Endothelial cell (in vitro differentiated cells): ENCODE data around the gene DPP10. TPM values are rescaled to one million over a fixed set of nuclear protein-coding genes. Genes with fewer than 3 reads are reported as not detected.

Experiments
- DNase-seq: peaks from one replicate; pipeline ENCODE4 v3.0.0; 2021; ENCODE audit warnings: low spot score
- H3K27ac Mint-ChIP-seq: one replicate; pipeline ENCODE4 v1.8.0; 2021; ENCODE audit warnings: mixed read lengths, inconsistent platforms; ENCODE audit not compliant: unreplicated experiment
- H3K27me3 Mint-ChIP-seq: one replicate; pipeline ENCODE4 v1.8.0; 2021; ENCODE audit warnings: mild to moderate bottlenecking, moderate library complexity, mixed read lengths, inconsistent platforms; ENCODE audit not compliant: unreplicated experiment
- H3K36me3 Mint-ChIP-seq: one replicate; pipeline ENCODE4 v1.8.0; 2021; ENCODE audit warnings: mild to moderate bottlenecking, low read depth, mixed read lengths, inconsistent platforms; ENCODE audit not compliant: unreplicated experiment
- H3K4me1 Mint-ChIP-seq: one replicate; pipeline ENCODE4 v1.8.0; 2021; ENCODE audit warnings: mild to moderate bottlenecking, mixed read lengths, inconsistent platforms; ENCODE audit not compliant: unreplicated experiment
- H3K4me3 Mint-ChIP-seq: one replicate; pipeline ENCODE4 v1.8.0; 2021; ENCODE audit warnings: mild to moderate bottlenecking, mixed read lengths, inconsistent platforms; ENCODE audit not compliant: unreplicated experiment
- H3K9me3 Mint-ChIP-seq: one replicate; pipeline ENCODE4 v1.8.0; 2021; ENCODE audit warnings: mixed read lengths, inconsistent platforms; ENCODE audit not compliant: unreplicated experiment
- total RNA-seq: library from RNA; stranded (reverse); fragmentation: NEBNext Ultra II Directional; extraction: Animal tissue kit (Norgen Biotek cat#: 25700); gene quantifications from one replicate; pipeline ENCODE4 v1.2.1, GENCODE V29; 2021; ENCODE audit not compliant: unreplicated experiment
- TF ChIP-seq, protein P1 (sequence below): fragments of 200-600 bp; sonication (generic); IDR thresholded peaks from one replicate; pipeline ENCODE4 v1.5.0; 2021; ENCODE audit warnings: antibody characterized with exemption; ENCODE audit not compliant: unreplicated experiment

The DPP10 gene
- total RNA-seq, 1 donor from 2014 or later: 3.3 TPM

DNA sequence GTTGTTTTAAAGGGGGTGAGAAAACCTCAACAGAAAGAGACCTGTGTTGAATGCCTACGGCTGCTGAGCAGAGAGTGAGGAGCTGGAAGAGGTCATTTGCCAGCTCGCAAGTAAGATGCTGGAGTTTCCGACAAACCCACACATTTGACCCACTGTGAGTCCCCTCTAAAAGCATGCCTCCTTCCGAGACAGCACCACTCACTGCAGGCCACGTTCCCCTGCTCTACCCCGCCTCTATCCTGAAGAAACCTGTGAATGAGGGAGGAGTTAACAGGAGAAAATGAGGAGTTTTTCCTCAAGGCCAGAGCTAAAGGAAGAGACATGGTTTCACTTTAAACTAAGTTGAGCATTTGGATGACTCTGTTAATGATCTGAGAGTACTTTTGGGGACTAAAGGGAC lies 188.7 kb downstream of the DPP10 start:
- H3K27me3 Mint-ChIP-seq: no peaks in the 10 kb centered on the region
- H3K9me3 Mint-ChIP-seq: peaks cover 5% of the 10 kb centered on the region
- H3K36me3 Mint-ChIP-seq: no peaks in the 10 kb centered on the region
- DNase-seq: no peak
- H3K4me3 Mint-ChIP-seq: no peak overlapping the region
- H3K27ac Mint-ChIP-seq: no peak overlapping the region
- no peaks in the 10 kb centered on the region for H3K4me1 Mint-ChIP-seq
- TF ChIP-seq, protein P1, sequence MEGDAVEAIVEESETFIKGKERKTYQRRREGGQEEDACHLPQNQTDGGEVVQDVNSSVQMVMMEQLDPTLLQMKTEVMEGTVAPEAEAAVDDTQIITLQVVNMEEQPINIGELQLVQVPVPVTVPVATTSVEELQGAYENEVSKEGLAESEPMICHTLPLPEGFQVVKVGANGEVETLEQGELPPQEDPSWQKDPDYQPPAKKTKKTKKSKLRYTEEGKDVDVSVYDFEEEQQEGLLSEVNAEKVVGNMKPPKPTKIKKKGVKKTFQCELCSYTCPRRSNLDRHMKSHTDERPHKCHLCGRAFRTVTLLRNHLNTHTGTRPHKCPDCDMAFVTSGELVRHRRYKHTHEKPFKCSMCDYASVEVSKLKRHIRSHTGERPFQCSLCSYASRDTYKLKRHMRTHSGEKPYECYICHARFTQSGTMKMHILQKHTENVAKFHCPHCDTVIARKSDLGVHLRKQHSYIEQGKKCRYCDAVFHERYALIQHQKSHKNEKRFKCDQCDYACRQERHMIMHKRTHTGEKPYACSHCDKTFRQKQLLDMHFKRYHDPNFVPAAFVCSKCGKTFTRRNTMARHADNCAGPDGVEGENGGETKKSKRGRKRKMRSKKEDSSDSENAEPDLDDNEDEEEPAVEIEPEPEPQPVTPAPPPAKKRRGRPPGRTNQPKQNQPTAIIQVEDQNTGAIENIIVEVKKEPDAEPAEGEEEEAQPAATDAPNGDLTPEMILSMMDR: no peak

DNA sequence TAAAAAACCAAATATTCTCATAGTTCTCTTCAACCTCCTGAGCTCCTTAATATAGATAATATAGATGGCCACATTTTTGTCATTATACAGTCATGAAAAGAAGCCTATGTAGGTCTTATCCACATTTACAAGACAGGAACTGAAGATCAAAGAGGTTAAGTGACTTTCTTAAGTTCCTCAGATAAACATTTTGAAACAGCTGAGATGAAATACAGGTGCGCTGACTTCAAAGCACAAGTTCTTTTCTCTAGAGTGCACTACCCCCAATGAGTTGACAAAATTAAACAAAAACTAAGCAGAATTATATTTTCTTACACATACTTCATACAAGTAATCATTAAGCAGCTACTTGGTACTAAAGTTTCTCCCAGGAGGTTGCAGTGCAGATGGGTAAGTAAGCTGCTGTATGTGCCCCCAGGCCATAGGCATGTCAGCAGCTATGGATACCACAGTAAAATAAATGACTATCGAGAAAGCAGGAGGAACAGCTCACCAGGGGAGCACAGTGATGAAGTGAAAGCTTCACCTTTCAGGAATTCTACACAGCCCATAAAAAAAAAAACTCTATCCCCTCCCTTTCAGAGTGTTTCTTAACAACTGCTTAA lies 199.8 kb downstream of the DPP10 start:
- no peak for DNase-seq
- TF ChIP-seq, protein P1: no peak
- H3K27me3 Mint-ChIP-seq: no peaks in the 10 kb centered on the region
- no peak overlapping the region for H3K4me3 Mint-ChIP-seq
- H3K27ac Mint-ChIP-seq: no peak overlapping the region
- no peaks in the 10 kb centered on the region for H3K36me3 Mint-ChIP-seq
- H3K9me3 Mint-ChIP-seq: no peaks in the 10 kb centered on the region
- no peaks in the 10 kb centered on the region for H3K4me1 Mint-ChIP-seq

GRCh38 chr2:114642988-114643553 lies 200.6 kb downstream of the DPP10 start:
- Mint-ChIP-seq H3K9me3 (no peaks in the 10 kb centered on the region), H3K4me3 (no peak overlapping the region), H3K4me1 (no peaks in the 10 kb centered on the region), H3K36me3 (no peaks in the 10 kb centered on the region), H3K27ac (no peak overlapping the region), H3K27me3 (peaks cover 1% of the 10 kb centered on the region)
- TF ChIP-seq, protein P1: no peak
- no peak for DNase-seq

- Mint-ChIP-seq H3K4me1 (no peaks in the 10 kb centered on the region), H3K27me3 (peaks cover 3% of the 10 kb centered on the region), H3K27ac (no peak overlapping the region), H3K36me3 (no peaks in the 10 kb centered on the region), H3K4me3 (no peak overlapping the region), H3K9me3 (no peaks in the 10 kb centered on the region)
- no peak for DNase-seq
- TF ChIP-seq, protein P1: no peak
Observed at GRCh38 chr2:114651933-114652332, 209.5 kb downstream of the DPP10 start.

GRCh38 chr2:114659880-114660279 lies 217.4 kb downstream of the DPP10 start:
- DNase-seq: no peak
- Mint-ChIP-seq H3K36me3 (no peaks in the 10 kb centered on the region), H3K27me3 (peaks cover 4% of the 10 kb centered on the region), H3K4me3 (no peak overlapping the region), H3K4me1 (peaks cover 11% of the 10 kb centered on the region), H3K9me3 (no peaks in the 10 kb centered on the region), H3K27ac (no peak overlapping the region)
- TF ChIP-seq, protein P1: no peak
